HL-60 (cell line): ENCODE results near the gene CHST11.

Source experiments
- CTCF ChIP-seq: IDR thresholded peaks from one replicate; pipeline ENCODE4 v1.5.1; 2011; ENCODE audit warnings: low read length, control low read depth, inconsistent platforms; ENCODE audit not compliant: insufficient read depth
- POLR2AphosphoS5 ChIP-seq: IDR thresholded peaks from 2 replicates; pipeline ENCODE4 v1.6.1; 2012; ENCODE audit warnings: low read depth
- REST ChIP-seq: IDR thresholded peaks from 2 replicates; pipeline ENCODE4 v1.6.1; 2012; ENCODE audit warnings: low read depth; ENCODE audit not compliant: insufficient replicate concordance

DNA sequence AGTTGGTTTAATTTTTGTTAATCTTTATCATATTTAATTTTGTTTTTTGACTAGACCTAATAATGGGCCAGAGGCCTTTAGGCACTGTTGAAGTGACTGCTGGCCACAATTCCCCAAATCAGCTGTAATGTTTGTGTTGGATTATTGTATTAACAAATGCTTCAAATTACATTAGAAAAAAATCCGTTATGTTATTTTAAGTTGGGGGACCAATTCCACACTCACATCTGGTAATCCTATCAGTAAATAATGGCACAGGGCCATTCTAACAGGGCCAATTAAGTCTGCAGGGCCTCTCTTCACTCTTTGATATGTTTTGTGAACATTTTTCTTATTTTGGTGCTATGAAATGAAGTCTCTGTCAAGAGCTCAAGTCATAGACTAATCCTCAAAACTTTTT lies 39.6 kb downstream of the CHST11 start:
- TF ChIP-seq REST (no peak), CTCF (no peak), POLR2AphosphoS5 (no peak)
